MM.1S (cell line): ENCODE measurements around the gene TCF3.

Experiments used
- DNase-seq: peaks from one replicate; pipeline ENCODE4 v3.0.0-alpha.2; 2015
- H2AFZ ChIP-seq: fragments of 300-600 bp; sonication (generic); 2 replicates; pipeline ENCODE4 v1.6.0; 2016; ENCODE audit warnings: antibody characterized with exemption, low read length
- H3F3A ChIP-seq: fragments of 300-600 bp; sonication (generic); 2 replicates; pipeline ENCODE4 v1.6.1; 2016; ENCODE audit warnings: mild to moderate bottlenecking, antibody characterized with exemption, low read length, moderate library complexity, mixed read lengths; ENCODE audit not compliant: insufficient read depth
- H3K27ac ChIP-seq: fragments of 300-600 bp; sonication (generic); 2 replicates; pipeline ENCODE4 v1.5.1; 2016; ENCODE audit warnings: mild to moderate bottlenecking, low read length
- H3K27me3 ChIP-seq: fragments of 300-600 bp; sonication (generic); replicated peaks from 2 replicates; pipeline ENCODE4 v1.6.0; 2016; ENCODE audit warnings: low read length; ENCODE audit not compliant: insufficient read depth
- H3K36me3 ChIP-seq: fragments of 300-600 bp; sonication (generic); replicated peaks from 2 replicates; pipeline ENCODE4 v1.6.1; 2016; ENCODE audit warnings: mild to moderate bottlenecking, low read length, mixed read lengths; ENCODE audit not compliant: insufficient read depth
- H3K4me1 ChIP-seq: fragments of 300-600 bp; sonication (generic); 2 replicates; pipeline ENCODE4 v1.6.1; 2016; ENCODE audit warnings: low read length, mixed read lengths
- H3K4me2 ChIP-seq: fragments of 300-600 bp; sonication (generic); 2 replicates; pipeline ENCODE4 v1.6.0; 2016; ENCODE audit warnings: low read depth, low read length
- H3K4me3 ChIP-seq: fragments of 300-600 bp; sonication (generic); 2 replicates; pipeline ENCODE4 v1.5.1; 2016; ENCODE audit warnings: low read length, mixed read lengths
- H3K79me2 ChIP-seq: fragments of 300-600 bp; sonication (generic); 2 replicates; pipeline ENCODE4 v1.6.1; 2016; ENCODE audit warnings: mixed run types, low read length, mixed read lengths
- H3K9ac ChIP-seq: fragments of 300-600 bp; sonication (generic); 2 replicates; pipeline ENCODE4 v1.6.1; 2016; ENCODE audit warnings: low read length, mixed read lengths
- H3K9me2 ChIP-seq: fragments of 300-600 bp; sonication (generic); replicated peaks from 2 replicates; pipeline ENCODE4 v1.6.1; 2016; ENCODE audit warnings: mild to moderate bottlenecking, low read length, mixed read lengths; ENCODE audit not compliant: insufficient read depth
- H3K9me3 ChIP-seq: fragments of 300-600 bp; sonication (generic); replicated peaks from 2 replicates; pipeline ENCODE4 v1.6.1; 2016; ENCODE audit warnings: mild to moderate bottlenecking, low read length, mixed read lengths; ENCODE audit not compliant: insufficient read depth
- H4K20me1 ChIP-seq: fragments of 300-600 bp; sonication (generic); 2 replicates; pipeline ENCODE4 v1.6.1; 2016; ENCODE audit warnings: mild to moderate bottlenecking, low read length, moderate library complexity, mixed read lengths; ENCODE audit not compliant: insufficient read depth
- CTCF ChIP-seq: fragments of 300-600 bp; sonication (generic); IDR thresholded peaks from 2 replicates; pipeline ENCODE4 v1.5.1; 2016; ENCODE audit warnings: antibody characterized with exemption, low read length, mixed read lengths
- EZH2 ChIP-seq: fragments of 300-600 bp; sonication (generic); optimal IDR thresholded peaks from 2 replicates; pipeline ENCODE3; 2017; ENCODE audit warnings: low read depth, mild to moderate bottlenecking, antibody characterized with exemption, low read length, mixed read lengths
- EZH2phosphoT487 ChIP-seq: fragments of 300-600 bp; sonication (generic); IDR thresholded peaks from 2 replicates; pipeline ENCODE4 v1.6.1; 2018; ENCODE audit warnings: antibody characterized with exemption, low read length

The TCF3 gene

GRCh38 chr19:1673645-1674292 is 21.4 kb upstream of the TCF3 start:
- Histone ChIP-seq H3K4me3 (no peak overlapping the region), H3K9ac (no peak overlapping the region), H3F3A (peaks cover 11% of the 10 kb centered on the region), H3K36me3 (no peaks in the 10 kb centered on the region), H3K9me3 (no peaks in the 10 kb centered on the region), H3K27me3 (peaks cover 60% of the 10 kb centered on the region), H2AFZ (no peak overlapping the region), H3K27ac (no peak overlapping the region), H3K4me2 (no peak overlapping the region), H4K20me1 (no peaks in the 10 kb centered on the region), H3K4me1 (peaks cover 8% of the 10 kb centered on the region; the same call in 1 of the 2 replicates), H3K9me2 (no peaks in the 10 kb centered on the region), H3K79me2 (no peaks in the 10 kb centered on the region)
- no peak for DNase-seq
- TF ChIP-seq EZH2phosphoT487, result no peak

GRCh38 chr19:1672769-1673644 is 20.6 kb upstream of the TCF3 start:
- Histone ChIP-seq H4K20me1 (no peaks in the 10 kb centered on the region), H3K4me2 (no peak overlapping the region), H3K27me3 (peaks cover 52% of the 10 kb centered on the region), H3K9ac (no peak overlapping the region), H3K4me3 (no peak overlapping the region), H3K9me3 (no peaks in the 10 kb centered on the region), H3K4me1 (peaks cover 8% of the 10 kb centered on the region; the same call in 1 of the 2 replicates), H2AFZ (no peak overlapping the region), H3K9me2 (no peaks in the 10 kb centered on the region), H3K79me2 (no peaks in the 10 kb centered on the region), H3K36me3 (no peaks in the 10 kb centered on the region), H3F3A (peaks cover 18% of the 10 kb centered on the region), H3K27ac (no peak overlapping the region)
- DNase-seq, result no peak
- TF ChIP-seq CTCF (no peak), EZH2phosphoT487 (no peak), EZH2 (no peak)

- Histone ChIP-seq H3K4me2 (peak overlapping the region; percentile 99), H3K9ac (peak overlapping the region; percentile 63), H3K27ac (no peak overlapping the region), H2AFZ (peak overlapping the region; percentile 99), H3K36me3 (no peaks in the 10 kb centered on the region), H3F3A (peaks cover 24% of the 10 kb centered on the region), H4K20me1 (no peaks in the 10 kb centered on the region), H3K27me3 (peaks cover 44% of the 10 kb centered on the region), H3K4me1 (peaks cover 12% of the 10 kb centered on the region), H3K9me2 (no peaks in the 10 kb centered on the region), H3K9me3 (no peaks in the 10 kb centered on the region), H3K79me2 (no peaks in the 10 kb centered on the region), H3K4me3 (peak overlapping the region; percentile 81)
- DNase-seq, result peak; percentile 65
- no peak for TF ChIP-seq EZH2
- TF ChIP-seq CTCF, result peak; percentile 93
- TF ChIP-seq EZH2phosphoT487, result no peak
Measured at GRCh38 chr19:1672038-1672768, 19.8 kb upstream of the TCF3 start.
